Natural killer cell (primary cell): ENCODE results near the gene XIAP. TPM values are rescaled to one million over a fixed set of nuclear protein-coding genes. Genes with fewer than 3 reads are reported as not detected.
"Not testable (repeated sequence)": the region's sequence is repeated elsewhere in the genome, so short reads cannot be mapped to it uniquely, and the experiment has no call there.

Experiments
- ATAC-seq, 3 donors: fragments of 150-1000 bp in 2 of 3; fragments of 200-7000 bp in 1 of 3; cut with Tn5 transposase; 1 replicate in 1 of 3; 2 replicates in 2 of 3; pipeline ENCODE4 v1.10.0; 2021; ENCODE audit warnings: mild to moderate bottlenecking in 2 of 3, moderate library complexity in 2 of 3
- DNase-seq, 2 donors: peaks; one replicate each; pipeline versions ENCODE4 v3.0.0 to v3.0.0-alpha.2; 2013 to 2021; ENCODE audit warnings: mixed read lengths in 1 of 2
- H3K27ac ChIP-seq: one replicate; pipeline ENCODE4 v1.5.1; 2013; ENCODE audit warnings: mild to moderate bottlenecking, low read length
- H3K27me3 ChIP-seq: one replicate; pipeline ENCODE4 v1.6.1; 2013; ENCODE audit warnings: low read length; ENCODE audit not compliant: control insufficient read depth, insufficient read depth
- H3K36me3 ChIP-seq: one replicate; pipeline ENCODE4 v1.6.1; 2013; ENCODE audit warnings: low read length; ENCODE audit not compliant: control insufficient read depth, insufficient read depth
- H3K4me1 ChIP-seq: one replicate; pipeline ENCODE4 v1.6.1; 2013; ENCODE audit warnings: low read length; ENCODE audit not compliant: control insufficient read depth, insufficient read depth
- H3K4me3 ChIP-seq: one replicate; pipeline ENCODE4 v1.5.1; 2013; ENCODE audit warnings: low read length
- H3K9me3 ChIP-seq: one replicate; pipeline ENCODE4 v1.6.1; 2013; ENCODE audit warnings: low read length; ENCODE audit not compliant: control insufficient read depth, insufficient read depth
- H3K27ac Mint-ChIP-seq, 2 donors: one replicate each; pipeline ENCODE4 v1.8.0; 2022; ENCODE audit warnings: mild to moderate bottlenecking in 2 of 2, mixed read lengths in 2 of 2, moderate library complexity in 1 of 2
- H3K27me3 Mint-ChIP-seq, 2 donors: one replicate each; pipeline ENCODE4 v1.8.0; 2022; ENCODE audit warnings: low read depth in 2 of 2, mixed read lengths in 2 of 2
- H3K36me3 Mint-ChIP-seq: one replicate; pipeline ENCODE4 v1.8.0; 2022; ENCODE audit warnings: mixed read lengths
- H3K4me1 Mint-ChIP-seq, 2 donors: one replicate each; pipeline ENCODE4 v1.8.0; 2022; ENCODE audit warnings: mixed read lengths in 2 of 2
- H3K4me3 Mint-ChIP-seq: one replicate; pipeline ENCODE4 v1.8.0; 2022; ENCODE audit warnings: mild to moderate bottlenecking, moderate library complexity, mixed read lengths
- H3K9me3 Mint-ChIP-seq, 2 donors: one replicate each; pipeline ENCODE4 v1.8.0; 2022; ENCODE audit warnings: mixed read lengths in 2 of 2
- CTCF ChIP-seq: fragments of 200-600 bp; IDR thresholded peaks from one replicate; pipeline ENCODE4 v1.8.0; 2022; ENCODE audit warnings: antibody characterized with exemption
- WGBS: methylation state at CpG from one replicate; pipeline ENCODE4 v1.1.7; 2013; ENCODE audit warnings: missing lambda C conversion rate; ENCODE audit not compliant: insufficient coverage; 5-methylcytosine and 5-hydroxymethylcytosine counted together
- intact Hi-C: fragments of 100-400 bp; cut with micrococcal nuclease; formaldehyde crosslinking; loops from one replicate; pipeline ENCODE4 v1.14.2; 2022
- total RNA-seq, 4 donors: library from RNA; stranded (reverse); fragments of 120-200 nt in 1 of 4; gene quantifications; one replicate each; pipeline versions ENCODE4 v1.2.3 to v1.2.4, GENCODE V29; 2013 to 2022

The XIAP gene
- total RNA-seq, 3 donors from 2014 or later (not counting 1 experiment from before 2014, with no cell fraction given) = 32.2 to 44.9 (median 40.2) TPM

DNA sequence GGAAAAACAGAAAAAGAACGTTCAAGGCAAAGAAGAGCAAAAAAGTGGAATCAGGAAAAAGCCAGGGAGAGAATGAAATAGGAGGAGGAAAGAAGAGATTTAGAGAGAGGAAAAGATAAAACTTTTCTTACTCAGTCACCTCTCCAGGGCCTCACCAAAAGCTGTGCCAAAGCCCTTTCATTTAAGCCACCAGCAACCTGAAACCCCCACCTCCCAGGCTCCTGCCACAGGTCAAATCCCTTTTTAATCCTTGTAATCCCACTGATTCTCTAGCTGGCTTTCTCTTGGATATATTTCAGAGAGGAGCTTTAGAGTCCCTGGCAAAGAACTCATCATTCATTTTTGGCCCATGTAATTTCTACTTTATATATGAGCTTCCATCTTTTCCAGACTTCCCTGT is 25.7 kb upstream of the XIAP start:
- Mint-ChIP-seq H3K4me1 (no peaks in the 10 kb centered on the region), H3K4me3 (no peak overlapping the region), H3K27me3 (peaks cover 0 to 4% of the 10 kb centered on the region in 2 donors), H3K27ac (no peak overlapping the region), H3K36me3 (no peaks in the 10 kb centered on the region), H3K9me3 (no peaks in the 10 kb centered on the region)
- no peaks in the 10 kb centered on the region for H3K9me3 ChIP-seq
- H3K4me1 ChIP-seq = no peaks in the 10 kb centered on the region
- TF ChIP-seq CTCF = no peak
- no CpG with 5 or more reads among the region's 1 CpG for WGBS
- no peaks in the 10 kb centered on the region for H3K27me3 ChIP-seq
- no peak for DNase-seq
- no peaks in the 10 kb centered on the region for H3K36me3 ChIP-seq
- intact Hi-C loops = loop anchor here (5.0 kb wide), 1 partner anchor 128 kb away; the partner anchor contains the start of gene STAG2
- H3K4me3 ChIP-seq = no peak overlapping the region
- ATAC-seq = no peak
- H3K27ac ChIP-seq = no peak overlapping the region

- Histone ChIP-seq H3K27ac (no peak overlapping the region), H3K4me3 (no peak overlapping the region), H3K27me3 (no peaks in the 10 kb centered on the region), H3K9me3 (no peaks in the 10 kb centered on the region), H3K36me3 (no peaks in the 10 kb centered on the region), H3K4me1 (no peaks in the 10 kb centered on the region)
- Mint-ChIP-seq H3K4me3 (no peak overlapping the region), H3K36me3 (no peaks in the 10 kb centered on the region), H3K27me3 (peaks cover 0 to 4% of the 10 kb centered on the region in 2 donors), H3K4me1 (no peaks in the 10 kb centered on the region), H3K27ac (no peak overlapping the region), H3K9me3 (no peaks in the 10 kb centered on the region)
- 92% methylated on average over 6 of the region's 6 CpGs for WGBS
- DNase-seq (no peak), ATAC-seq (no peak)
- TF ChIP-seq CTCF = no peak
- intact Hi-C loops = no loop called here
These were observed 24.0 kb upstream of the XIAP start for GRCh38 chrX:123835661-123836371.

DNA sequence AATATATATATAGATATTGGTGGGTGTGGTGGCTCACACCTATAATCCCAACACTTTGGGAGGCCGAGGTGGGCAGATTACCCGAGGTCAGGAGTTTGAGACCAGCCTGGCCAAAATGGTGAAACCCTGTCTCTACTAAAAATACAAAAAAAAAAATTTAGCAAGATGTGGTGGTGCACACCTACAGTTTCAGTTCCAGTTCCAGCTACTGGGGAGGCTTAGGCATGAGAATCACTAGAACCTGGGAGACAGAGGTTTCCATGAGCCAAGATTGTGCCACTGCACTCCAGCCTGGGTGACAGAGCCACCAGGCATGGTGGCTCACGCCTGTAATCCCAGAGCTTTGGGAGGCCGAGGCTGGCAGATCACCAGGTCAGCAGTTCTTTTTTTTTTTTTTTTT is 14.7 kb upstream of the XIAP start:
- H3K27me3 Mint-ChIP-seq, H3K9me3 ChIP-seq, H3K4me3 Mint-ChIP-seq, DNase-seq, H3K27ac Mint-ChIP-seq, ATAC-seq, H3K36me3 ChIP-seq, H3K36me3 Mint-ChIP-seq, H3K27ac ChIP-seq, H3K27me3 ChIP-seq, H3K4me3 ChIP-seq, H3K4me1 Mint-ChIP-seq, H3K9me3 Mint-ChIP-seq, intact Hi-C loops, H3K4me1 ChIP-seq: not testable (repeated sequence)
- 88% methylated on average over 2 of the region's 4 CpGs for WGBS

DNA sequence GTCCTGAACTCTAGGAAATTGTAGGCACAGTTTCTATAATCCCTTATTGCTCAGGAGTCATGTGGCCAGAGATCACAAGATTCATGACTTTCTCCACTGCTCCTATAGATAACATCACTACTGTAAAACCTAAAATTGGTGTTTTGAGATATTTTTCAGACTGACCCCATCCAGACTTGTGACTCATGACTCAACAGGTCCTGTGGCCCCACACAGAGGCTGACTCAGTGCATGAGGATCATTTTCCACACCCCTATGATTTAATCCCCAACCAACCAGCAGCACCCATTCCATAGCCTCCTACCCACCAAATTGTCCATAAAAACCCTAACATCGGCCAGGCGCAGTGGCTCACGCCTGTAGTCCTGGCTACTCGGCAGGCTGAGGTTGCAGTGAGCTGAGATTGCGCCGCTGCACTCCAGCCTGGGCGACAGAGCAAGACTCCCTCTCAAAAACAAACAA is 13.2 kb upstream of the XIAP start:
- H3K27ac ChIP-seq = no peak overlapping the region
- ATAC-seq = no peak
- Mint-ChIP-seq H3K9me3 (no peaks in the 10 kb centered on the region), H3K4me3 (no peak overlapping the region), H3K4me1 (no peaks in the 10 kb centered on the region), H3K27ac (no peak overlapping the region), H3K36me3 (no peaks in the 10 kb centered on the region), H3K27me3 (peaks cover 0 to 6% of the 10 kb centered on the region in 2 donors)
- WGBS = 93% methylated on average over 7 of the region's 7 CpGs
- intact Hi-C loops = no loop called here
- H3K9me3 ChIP-seq = no peaks in the 10 kb centered on the region
- DNase-seq = no peak
- H3K27me3 ChIP-seq = no peaks in the 10 kb centered on the region
- no peak overlapping the region for H3K4me3 ChIP-seq
- TF ChIP-seq CTCF = no peak
- no peaks in the 10 kb centered on the region for H3K4me1 ChIP-seq
- H3K36me3 ChIP-seq = no peaks in the 10 kb centered on the region
